ENCODE results near the gene DMAC2.

DMAC2 gene

GRCh38 chr19:41405776-41406175 is 33.9 kb downstream of the DMAC2 start:
- Histone ChIP-seq H3K18ac (ENCODE audit: low read length) (no peak overlapping the region), H2AFZ (ENCODE audit: insufficient read depth, low read length, poor library complexity) (no peak overlapping the region), H3K9ac (ENCODE audit: low read length) (no peak overlapping the region), H4K8ac (ENCODE audit: low read depth, low read length) (no peak overlapping the region), H3K36me3 (ENCODE audit: control insufficient read depth in 1 of 2, insufficient read depth in 2 of 2, low read length in 2 of 2) (no peaks in the 10 kb centered on the region), H2BK5ac (ENCODE audit: low read depth, low read length, poor library complexity) (no peak overlapping the region), H3K4ac (ENCODE audit: low read depth, low read length) (no peak overlapping the region), H4K12ac (ENCODE audit: low read depth, low read length) (no peak overlapping the region), H3K14ac (ENCODE audit: low read length) (no peak overlapping the region), H2BK120ac (ENCODE audit: insufficient read depth, low read length, poor library complexity) (no peak overlapping the region), H4K91ac (ENCODE audit: low read depth, low read length) (no peak overlapping the region), H3K27me3 (ENCODE audit: insufficient read depth, low read length) (no peaks in the 10 kb centered on the region), H3K9me3 (ENCODE audit: insufficient read depth, low read depth, low read length) (no peaks in the 10 kb centered on the region), H3K27ac (ENCODE audit: low read depth, low read length) (no peak overlapping the region), H2AK5ac (ENCODE audit: low read length) (no peak overlapping the region), H3K79me1 (ENCODE audit: low read length) (no peaks in the 10 kb centered on the region), H3K4me3 (ENCODE audit: low read depth, low read length) (no peak overlapping the region), H3K79me2 (ENCODE audit: control insufficient read depth, insufficient read depth, low read length, poor library complexity) (no peaks in the 10 kb centered on the region), H3K4me2 (ENCODE audit: low read length) (no peak overlapping the region), H2BK12ac (ENCODE audit: low read length) (no peak overlapping the region), H3K23ac (ENCODE audit: low read length) (no peak overlapping the region), H3K4me1 (ENCODE audit: control insufficient read depth in 1 of 2, insufficient read depth in 2 of 2, low read length in 2 of 2) (peaks cover 5 to 8% of the 10 kb centered on the region in 2 experiments)
- WGBS (ENCODE audit: extremely low coverage, insufficient coverage, insufficient read length): no CpG with 5 or more reads among the region's 6 CpGs
- no peak for DNase-seq

GRCh38 chr19:41403181-41403970 is 36.3 kb downstream of the DMAC2 start:
- no peak overlapping the region for H3K4ac ChIP-seq (ENCODE audit: low read depth, low read length)
- no CpG with 5 or more reads among the region's 12 CpGs for WGBS (ENCODE audit: extremely low coverage, insufficient coverage, insufficient read length)

GRCh38 chr19:41402010-41402409 is 37.7 kb downstream of the DMAC2 start:
- Histone ChIP-seq H3K27me3 (ENCODE audit: insufficient read depth, low read length) (no peaks in the 10 kb centered on the region), H3K4ac (ENCODE audit: low read depth, low read length) (no peak overlapping the region), H3K79me1 (ENCODE audit: low read length) (peaks cover 4% of the 10 kb centered on the region), H3K9ac (ENCODE audit: low read length) (no peak overlapping the region), H3K9me3 (ENCODE audit: insufficient read depth, low read depth, low read length) (no peaks in the 10 kb centered on the region), H3K18ac (ENCODE audit: low read length) (no peak overlapping the region), H3K27ac (ENCODE audit: low read depth, low read length) (no peak overlapping the region), H2BK120ac (ENCODE audit: insufficient read depth, low read length, poor library complexity) (no peak overlapping the region), H2BK12ac (ENCODE audit: low read length) (no peak overlapping the region), H3K14ac (ENCODE audit: low read length) (no peak overlapping the region), H3K4me3 (ENCODE audit: low read depth, low read length) (no peak overlapping the region), H3K4me1 (ENCODE audit: control insufficient read depth in 1 of 2, insufficient read depth in 2 of 2, low read length in 2 of 2) (peaks cover 3% of the 10 kb centered on the region in 2 experiments), H2AFZ (ENCODE audit: insufficient read depth, low read length, poor library complexity) (no peak overlapping the region), H3K4me2 (ENCODE audit: low read length) (no peak overlapping the region), H3K36me3 (ENCODE audit: control insufficient read depth in 1 of 2, insufficient read depth in 2 of 2, low read length in 2 of 2) (no peaks in the 10 kb centered on the region), H3K79me2 (ENCODE audit: control insufficient read depth, insufficient read depth, low read length, poor library complexity) (peaks cover 5% of the 10 kb centered on the region), H3K23ac (ENCODE audit: low read length) (no peak overlapping the region), H4K91ac (ENCODE audit: low read depth, low read length) (no peak overlapping the region), H4K8ac (ENCODE audit: low read depth, low read length) (no peak overlapping the region), H2AK5ac (ENCODE audit: low read length) (no peak overlapping the region), H4K12ac (ENCODE audit: low read depth, low read length) (no peak overlapping the region), H2BK5ac (ENCODE audit: low read depth, low read length, poor library complexity) (no peak overlapping the region)
- no peak for DNase-seq
- no CpG with 5 or more reads among the region's 3 CpGs for WGBS (ENCODE audit: extremely low coverage, insufficient coverage, insufficient read length)

More at GRCh38 chr19:41403181-41403970, 36.3 kb downstream of the DMAC2 start:
- no peaks in the 10 kb centered on the region for H3K36me3 ChIP-seq (ENCODE audit: control insufficient read depth in 1 of 2, insufficient read depth in 2 of 2, low read length in 2 of 2)
- H3K27me3 ChIP-seq (ENCODE audit: insufficient read depth, low read length): no peaks in the 10 kb centered on the region
- no peak for DNase-seq
- H3K79me1 ChIP-seq (ENCODE audit: low read length): no peaks in the 10 kb centered on the region
- no peak overlapping the region for H2BK12ac ChIP-seq (ENCODE audit: low read length)
- no peak overlapping the region for H3K4me2 ChIP-seq (ENCODE audit: low read length)
- H4K12ac ChIP-seq (ENCODE audit: low read depth, low read length): no peak overlapping the region
- no peak overlapping the region for H2BK120ac ChIP-seq (ENCODE audit: insufficient read depth, low read length, poor library complexity)
- H2BK5ac ChIP-seq (ENCODE audit: low read depth, low read length, poor library complexity): no peak overlapping the region
- no peak overlapping the region for H3K27ac ChIP-seq (ENCODE audit: low read depth, low read length)
- H3K79me2 ChIP-seq (ENCODE audit: control insufficient read depth, insufficient read depth, low read length, poor library complexity): no peaks in the 10 kb centered on the region
- H3K9me3 ChIP-seq (ENCODE audit: insufficient read depth, low read depth, low read length): no peaks in the 10 kb centered on the region
- H2AFZ ChIP-seq (ENCODE audit: insufficient read depth, low read length, poor library complexity): no peak overlapping the region
- H3K18ac ChIP-seq (ENCODE audit: low read length): no peak overlapping the region
- no peak overlapping the region for H2AK5ac ChIP-seq (ENCODE audit: low read length)
- no peak overlapping the region for H3K9ac ChIP-seq (ENCODE audit: low read length)
- no peak overlapping the region for H3K23ac ChIP-seq (ENCODE audit: low read length)
- H3K4me3 ChIP-seq (ENCODE audit: low read depth, low read length): no peak overlapping the region
- no peak overlapping the region for H3K14ac ChIP-seq (ENCODE audit: low read length)
- peaks cover 3% of the 10 kb centered on the region in 2 experiments for H3K4me1 ChIP-seq (ENCODE audit: control insufficient read depth in 1 of 2, insufficient read depth in 2 of 2, low read length in 2 of 2)
- H4K8ac ChIP-seq (ENCODE audit: low read depth, low read length): no peak overlapping the region
- no peak overlapping the region for H4K91ac ChIP-seq (ENCODE audit: low read depth, low read length)

GRCh38 chr19:41401483-41401882 is 38.2 kb downstream of the DMAC2 start:
- H3K14ac ChIP-seq (ENCODE audit: low read length): no peak overlapping the region
- no peak overlapping the region for H3K27ac ChIP-seq (ENCODE audit: low read depth, low read length)
- H3K23ac ChIP-seq (ENCODE audit: low read length): no peak overlapping the region
- no peak overlapping the region for H3K18ac ChIP-seq (ENCODE audit: low read length)
- no peak overlapping the region for H2AK5ac ChIP-seq (ENCODE audit: low read length)
- WGBS (ENCODE audit: extremely low coverage, insufficient coverage, insufficient read length): no CpG with 5 or more reads among the region's 4 CpGs
- H3K9me3 ChIP-seq (ENCODE audit: insufficient read depth, low read depth, low read length): no peaks in the 10 kb centered on the region
- no peak overlapping the region for H3K9ac ChIP-seq (ENCODE audit: low read length)
- H4K12ac ChIP-seq (ENCODE audit: low read depth, low read length): no peak overlapping the region
- no peak overlapping the region for H3K4me2 ChIP-seq (ENCODE audit: low read length)
- no peak overlapping the region for H3K4me3 ChIP-seq (ENCODE audit: low read depth, low read length)
- H3K4me1 ChIP-seq (ENCODE audit: control insufficient read depth in 1 of 2, insufficient read depth in 2 of 2, low read length in 2 of 2): peaks cover 3% of the 10 kb centered on the region in 2 experiments
- no peak overlapping the region for H2BK12ac ChIP-seq (ENCODE audit: low read length)
- no peak for DNase-seq
- H4K91ac ChIP-seq (ENCODE audit: low read depth, low read length): no peak overlapping the region
- no peaks in the 10 kb centered on the region for H3K36me3 ChIP-seq (ENCODE audit: control insufficient read depth in 1 of 2, insufficient read depth in 2 of 2, low read length in 2 of 2)
- H2BK5ac ChIP-seq (ENCODE audit: low read depth, low read length, poor library complexity): no peak overlapping the region
- no peak overlapping the region for H3K4ac ChIP-seq (ENCODE audit: low read depth, low read length)
- H3K79me2 ChIP-seq (ENCODE audit: control insufficient read depth, insufficient read depth, low read length, poor library complexity): peaks cover 5% of the 10 kb centered on the region
- H2AFZ ChIP-seq (ENCODE audit: insufficient read depth, low read length, poor library complexity): no peak overlapping the region
- no peak overlapping the region for H4K8ac ChIP-seq (ENCODE audit: low read depth, low read length)
- H3K27me3 ChIP-seq (ENCODE audit: insufficient read depth, low read length): no peaks in the 10 kb centered on the region
- peaks cover 4% of the 10 kb centered on the region for H3K79me1 ChIP-seq (ENCODE audit: low read length)
- no peak overlapping the region for H2BK120ac ChIP-seq (ENCODE audit: insufficient read depth, low read length, poor library complexity)

Measured in trophoblast cell (in vitro differentiated cells and primary cell).